ENCODE data around the gene TMOD1. TPM values are rescaled to one million over a fixed set of nuclear protein-coding genes. Genes with fewer than 3 reads are reported as not detected.
"Not testable (repeated sequence)": the region's sequence is repeated elsewhere in the genome, so short reads cannot be mapped to it uniquely, and the experiment has no call there.

Gene TMOD1
- total RNA-seq = 1 to 10 TPM; 2.0 to 2.5 TPM

- Mint-ChIP-seq H3K36me3 (ENCODE audit: low read depth) (peaks cover 10% of the 10 kb centered on the region), H3K9me3 (no peaks in the 10 kb centered on the region), H3K27ac (no peak within 1 kb of the TSS), H3K4me1 (peaks cover 8% of the 10 kb centered on the region), H3K27me3 (peaks cover 34% of the 10 kb centered on the region), H3K4me3 (peak within 1 kb of the TSS; percentile 64)
- peak; percentile 73 for ATAC-seq (replicated peaks)
Measured at GRCh38 chr9:97501177-97501971, at the start of gene TMOD1. Gene TMOD1, plus strand, starts transcription at chr9:97501666. Its CDS starts 22,523 bp downstream, at chr9:97524189.

GRCh38 chr9:97453573-97453972 lies 47.9 kb upstream of the TMOD1 start:
- H3K36me3 Mint-ChIP-seq (ENCODE audit: low read depth) = peaks cover 14% of the 10 kb centered on the region
- H3K4me1 Mint-ChIP-seq; H3K27ac Mint-ChIP-seq; H3K9me3 Mint-ChIP-seq; ATAC-seq (replicated peaks); H3K4me3 Mint-ChIP-seq; H3K27me3 Mint-ChIP-seq: not testable (repeated sequence)

GRCh38 chr9:97456841-97457240 lies 44.6 kb upstream of the TMOD1 start:
- not testable (repeated sequence) for H3K9me3 Mint-ChIP-seq; H3K4me1 Mint-ChIP-seq; ATAC-seq (replicated peaks); H3K4me3 Mint-ChIP-seq; H3K27me3 Mint-ChIP-seq; H3K27ac Mint-ChIP-seq
- peaks cover 14% of the 10 kb centered on the region for H3K36me3 Mint-ChIP-seq (ENCODE audit: low read depth)

- H3K36me3 Mint-ChIP-seq (ENCODE audit: low read depth) = peaks cover 14% of the 10 kb centered on the region
- ATAC-seq (replicated peaks) = no peak
- no peaks in the 10 kb centered on the region for H3K27me3 Mint-ChIP-seq
- H3K4me1 Mint-ChIP-seq = no peaks in the 10 kb centered on the region
- H3K27ac Mint-ChIP-seq = no peak overlapping the region
- H3K4me3 Mint-ChIP-seq = no peak overlapping the region
- no peaks in the 10 kb centered on the region for H3K9me3 Mint-ChIP-seq
Measured at GRCh38 chr9:97459326-97459725, 42.1 kb upstream of the TMOD1 start.

GRCh38 chr9:97462159-97462558 lies 39.3 kb upstream of the TMOD1 start:
- Mint-ChIP-seq H3K27me3 (no peaks in the 10 kb centered on the region), H3K4me3 (no peak overlapping the region)
- ATAC-seq (replicated peaks) = no peak

GRCh38 chr9:97462914-97463313 lies 38.6 kb upstream of the TMOD1 start:
- ATAC-seq (replicated peaks) = no peak
- Mint-ChIP-seq H3K9me3 (no peaks in the 10 kb centered on the region), H3K4me1 (no peaks in the 10 kb centered on the region), H3K36me3 (ENCODE audit: low read depth) (peaks cover 26% of the 10 kb centered on the region), H3K27me3 (no peaks in the 10 kb centered on the region), H3K27ac (no peak overlapping the region), H3K4me3 (no peak overlapping the region)

More at GRCh38 chr9:97462159-97462558, 39.3 kb upstream of the TMOD1 start:
- H3K36me3 Mint-ChIP-seq (ENCODE audit: low read depth) = peaks cover 24% of the 10 kb centered on the region
- H3K9me3 Mint-ChIP-seq = no peaks in the 10 kb centered on the region
- no peaks in the 10 kb centered on the region for H3K4me1 Mint-ChIP-seq
- H3K27ac Mint-ChIP-seq = no peak overlapping the region

GRCh38 chr9:97468658-97469448 lies 32.6 kb upstream of the TMOD1 start:
- Mint-ChIP-seq H3K27me3 (no peaks in the 10 kb centered on the region), H3K4me1 (no peaks in the 10 kb centered on the region), H3K4me3 (no peak overlapping the region), H3K27ac (peak overlapping the region; percentile 1), H3K9me3 (no peaks in the 10 kb centered on the region), H3K36me3 (ENCODE audit: low read depth) (peaks cover 52% of the 10 kb centered on the region)
- peak; percentile 80 for ATAC-seq (replicated peaks)

- no peak for ATAC-seq (replicated peaks)
- Mint-ChIP-seq H3K9me3 (no peaks in the 10 kb centered on the region), H3K36me3 (ENCODE audit: low read depth) (peaks cover 64% of the 10 kb centered on the region), H3K4me1 (no peaks in the 10 kb centered on the region), H3K27ac (no peak overlapping the region), H3K27me3 (no peaks in the 10 kb centered on the region), H3K4me3 (no peak overlapping the region)
Measured at GRCh38 chr9:97470076-97470475, 31.4 kb upstream of the TMOD1 start.

GRCh38 chr9:97473717-97474116 lies 27.7 kb upstream of the TMOD1 start:
- no peak for ATAC-seq (replicated peaks)
- H3K9me3 Mint-ChIP-seq = no peaks in the 10 kb centered on the region
- H3K4me3 Mint-ChIP-seq = no peak overlapping the region

GRCh38 chr9:97474372-97474925 lies 27.0 kb upstream of the TMOD1 start:
- Mint-ChIP-seq H3K36me3 (ENCODE audit: low read depth) (peaks cover 65% of the 10 kb centered on the region), H3K9me3 (no peaks in the 10 kb centered on the region), H3K4me1 (no peaks in the 10 kb centered on the region), H3K4me3 (no peak overlapping the region), H3K27ac (no peak overlapping the region), H3K27me3 (no peaks in the 10 kb centered on the region)
- ATAC-seq (replicated peaks) = no peak

More at GRCh38 chr9:97473717-97474116, 27.7 kb upstream of the TMOD1 start:
- Mint-ChIP-seq H3K27ac (no peak overlapping the region), H3K36me3 (ENCODE audit: low read depth) (peaks cover 59% of the 10 kb centered on the region), H3K4me1 (no peaks in the 10 kb centered on the region), H3K27me3 (no peaks in the 10 kb centered on the region)

GRCh38 chr9:97475059-97475458 lies 26.4 kb upstream of the TMOD1 start:
- Mint-ChIP-seq H3K36me3 (ENCODE audit: low read depth) (peaks cover 71% of the 10 kb centered on the region), H3K27me3 (no peaks in the 10 kb centered on the region), H3K27ac (no peak overlapping the region), H3K4me1 (no peaks in the 10 kb centered on the region), H3K9me3 (no peaks in the 10 kb centered on the region), H3K4me3 (no peak overlapping the region)
- ATAC-seq (replicated peaks) = peak; percentile 11

GRCh38 chr9:97478301-97478981 lies 23.0 kb upstream of the TMOD1 start:
- ATAC-seq (replicated peaks) = no peak
- H3K9me3 Mint-ChIP-seq = no peaks in the 10 kb centered on the region
- H3K4me3 Mint-ChIP-seq = no peak overlapping the region
- no peaks in the 10 kb centered on the region for H3K4me1 Mint-ChIP-seq
- peaks cover 77% of the 10 kb centered on the region for H3K36me3 Mint-ChIP-seq (ENCODE audit: low read depth)
- H3K27ac Mint-ChIP-seq = no peak overlapping the region
- no peaks in the 10 kb centered on the region for H3K27me3 Mint-ChIP-seq

- Mint-ChIP-seq H3K27ac (no peak overlapping the region), H3K36me3 (ENCODE audit: low read depth) (peaks cover 77% of the 10 kb centered on the region), H3K4me3 (no peak overlapping the region), H3K27me3 (no peaks in the 10 kb centered on the region), H3K9me3 (no peaks in the 10 kb centered on the region), H3K4me1 (no peaks in the 10 kb centered on the region)
- no peak for ATAC-seq (replicated peaks)
Measured at GRCh38 chr9:97479496-97480159, 21.8 kb upstream of the TMOD1 start.

GRCh38 chr9:97480174-97480573 lies 21.3 kb upstream of the TMOD1 start:
- Mint-ChIP-seq H3K9me3 (no peaks in the 10 kb centered on the region), H3K27me3 (no peaks in the 10 kb centered on the region), H3K4me3 (no peak overlapping the region), H3K27ac (no peak overlapping the region), H3K4me1 (no peaks in the 10 kb centered on the region), H3K36me3 (ENCODE audit: low read depth) (peaks cover 77% of the 10 kb centered on the region)
- ATAC-seq (replicated peaks) = no peak
